GM18867 (cell line): ENCODE data around the gene ZDHHC11B.

ENCODE experiments used
- ATAC-seq: cut with Tn5 transposase; IDR thresholded peaks from one replicate; pipeline ENCODE4 v1.9.1; 2021; ENCODE audit warnings: mild to moderate bottlenecking, moderate library complexity; ENCODE audit not compliant: unreplicated experiment

The ZDHHC11B gene

GRCh38 chr5:675111-675870, 109.2 kb downstream of the ZDHHC11B start:
- no peak for ATAC-seq

GRCh38 chr5:674630-675011, 109.9 kb downstream of the ZDHHC11B start:
- ATAC-seq: no peak

- ATAC-seq: no peak
These were observed 110.5 kb downstream of the ZDHHC11B start for GRCh38 chr5:673831-674629.

- no peak for ATAC-seq
These were observed 111.2 kb downstream of the ZDHHC11B start for GRCh38 chr5:673161-673830.

GRCh38 chr5:672329-673160, 112.0 kb downstream of the ZDHHC11B start:
- ATAC-seq: no peak

GRCh38 chr5:671459-672328, 112.8 kb downstream of the ZDHHC11B start:
- ATAC-seq: peak; percentile 74

GRCh38 chr5:670396-671270, 113.9 kb downstream of the ZDHHC11B start:
- no peak for ATAC-seq

GRCh38 chr5:669842-670395, 114.6 kb downstream of the ZDHHC11B start:
- no peak for ATAC-seq

- ATAC-seq: no peak
These were observed 115.3 kb downstream of the ZDHHC11B start for GRCh38 chr5:669111-669841.

GRCh38 chr5:668283-668995, 116.1 kb downstream of the ZDHHC11B start:
- ATAC-seq: no peak

GRCh38 chr5:666816-667498, 117.6 kb downstream of the ZDHHC11B start:
- no peak for ATAC-seq

GRCh38 chr5:665956-666711, 118.4 kb downstream of the ZDHHC11B start:
- no peak for ATAC-seq

GRCh38 chr5:665541-665955, 119.0 kb downstream of the ZDHHC11B start:
- no peak for ATAC-seq

- no peak for ATAC-seq
These were observed 119.6 kb downstream of the ZDHHC11B start for GRCh38 chr5:664994-665360.

- no peak for ATAC-seq
These were observed 120.1 kb downstream of the ZDHHC11B start for GRCh38 chr5:664343-664993.
